A549 (cell line): ENCODE measurements around the gene TMEM61. TPM values are rescaled to one million over a fixed set of nuclear protein-coding genes. Genes with fewer than 3 reads are reported as not detected.
"Not testable (repeated sequence)": the region's sequence is repeated elsewhere in the genome, so short reads cannot be mapped to it uniquely, and the experiment has no call there.

Experiments used
- ATAC-seq, 2 experiments: fragments of 200-7000 bp in 1 of 2; fragments of >200 bp in 1 of 2; cut with Nextera tagmentation in 1 of 2; cut with Tn5 transposase in 1 of 2; 3 replicates each; pipeline versions ENCODE4 v1.8.0 to v1.9.1; 2018 to 2020; ENCODE audit warnings: mild to moderate bottlenecking in 1 of 2, moderate library complexity in 1 of 2
- CTCF ChIA-PET: fragments of 300-600 bp; sonication (Branson Sonifier 250); formaldehyde crosslinking; extraction: SDS; loops from one replicate; lab custom pipeline; 2021; ENCODE audit warnings: antibody characterized with exemption, inconsistent platforms; lab: Yijun Ruan, JAX
- POLR2A ChIA-PET: fragments of 350-600 bp; formaldehyde crosslinking; extraction: SDS; loops from one replicate; lab custom pipeline; 2021; ENCODE audit warnings: antibody characterized with exemption, inconsistent platforms; lab: Yijun Ruan, JAX
- DNase-seq, 2 experiments: peaks; one replicate each; pipeline versions ENCODE4 v3.0.0 to v3.0.0-alpha.2; 2011 to 2016; ENCODE audit warnings: low read depth in 1 of 2, low spot score in 1 of 2
- FAIRE-seq: peaks from 2 replicates; lab custom pipeline; 2011; peaks lifted over from hg19 to GRCh38; lab: Jason Lieb, UNC
- H3K27ac ChIP-seq, 2 experiments: fragments of >200 bp; sonication (Bioruptor Twin); formaldehyde crosslinking; 3 replicates each; pipeline ENCODE4 v1.5.1; 2016 to 2017
- H3K4me1 ChIP-seq: fragments of >200 bp; sonication (Bioruptor Twin); formaldehyde crosslinking; 3 replicates; pipeline ENCODE4 v1.6.1; 2016
- H3K4me2 ChIP-seq: fragments of >200 bp; sonication (Bioruptor Twin); formaldehyde crosslinking; 3 replicates; pipeline ENCODE4 v1.6.1; 2016
- H3K4me3 ChIP-seq: fragments of >200 bp; sonication (Bioruptor Twin); formaldehyde crosslinking; 3 replicates; pipeline ENCODE4 v1.5.1; 2016
- H3K9me3 ChIP-seq: fragments of >200 bp; sonication (Bioruptor Twin); formaldehyde crosslinking; 3 replicates; pipeline ENCODE4 v1.6.1; 2016
- CHD4 ChIP-seq: fragments of 200-600 bp; sonication (generic); IDR thresholded peaks from 2 replicates; pipeline ENCODE4 v1.6.1; 2016; ENCODE audit warnings: antibody characterized with exemption, mild to moderate bottlenecking, borderline replicate concordance
- CTCF ChIP-seq: fragments of >200 bp; sonication (Bioruptor Twin); formaldehyde crosslinking; IDR thresholded peaks from 3 replicates; pipeline ENCODE4 v1.5.1; 2016
- EHF ChIP-seq: fragments of 250-450 bp; sonication (Bioruptor Pico); IDR thresholded peaks from 2 replicates; pipeline ENCODE4 v1.5.0; 2020; ENCODE audit warnings: mild to moderate bottlenecking
- EHMT2 ChIP-seq: fragments of 200-600 bp; sonication (generic); IDR thresholded peaks from 2 replicates; pipeline ENCODE4 v1.6.1; 2016; ENCODE audit warnings: antibody characterized with exemption, low read depth, mild to moderate bottlenecking, moderate library complexity
- FOXS1 ChIP-seq: fragments of 250-450 bp; sonication (Bioruptor Pico); IDR thresholded peaks from 2 replicates; pipeline ENCODE4 v1.5.0; 2020; ENCODE audit warnings: mild to moderate bottlenecking, moderate library complexity
- HOXA7 ChIP-seq: fragments of 250-450 bp; sonication (Bioruptor Pico); IDR thresholded peaks from 2 replicates; pipeline ENCODE4 v1.5.0; 2020; ENCODE audit warnings: mild to moderate bottlenecking, moderate library complexity
- HOXB13 ChIP-seq: fragments of 250-450 bp; sonication (Bioruptor Pico); IDR thresholded peaks from 2 replicates; pipeline ENCODE4 v1.5.0; 2020; ENCODE audit warnings: low read depth, mild to moderate bottlenecking, moderate library complexity
- JUNB ChIP-seq: fragments of >200 bp; sonication (Bioruptor Twin); formaldehyde crosslinking; IDR thresholded peaks from 2 replicates; pipeline ENCODE4 v1.6.1; 2016
- KDM5A ChIP-seq: fragments of 200-600 bp; sonication (generic); IDR thresholded peaks from 2 replicates; pipeline ENCODE4 v1.6.1; 2016; ENCODE audit warnings: antibody characterized with exemption, mild to moderate bottlenecking
- NPAS2 ChIP-seq: fragments of 250-450 bp; sonication (Bioruptor Pico); IDR thresholded peaks from 2 replicates; pipeline ENCODE4 v1.8.0; 2022; ENCODE audit warnings: mild to moderate bottlenecking, moderate library complexity, borderline replicate concordance
- PBX3 ChIP-seq: IDR thresholded peaks from 2 replicates; pipeline ENCODE4 v1.6.1; 2012
- RAD21 ChIP-seq, 2 experiments: fragments of >200 bp in 1 of 2; sonication (Bioruptor Twin) in 1 of 2; formaldehyde crosslinking in 1 of 2; IDR thresholded peaks in 1 of 2; conservative IDR thresholded peaks in 1 of 2; 2 replicates in 1 of 2; 3 replicates in 1 of 2; pipeline ENCODE4 v1.6.1; 2012 to 2018; ENCODE audit warnings: inconsistent platforms in 1 of 2
- RNF2 ChIP-seq: fragments of 200-600 bp; sonication (generic); IDR thresholded peaks from 2 replicates; pipeline ENCODE4 v1.6.1; 2016; ENCODE audit warnings: low read depth, mild to moderate bottlenecking, antibody characterized with exemption, moderate library complexity, borderline replicate concordance
- SMC3 ChIP-seq: fragments of >200 bp; sonication (Bioruptor Twin); formaldehyde crosslinking; IDR thresholded peaks from 3 replicates; pipeline ENCODE4 v1.6.1; 2018; ENCODE audit warnings: inconsistent platforms
- TFCP2L1 ChIP-seq: fragments of 250-450 bp; sonication (Bioruptor Pico); IDR thresholded peaks from 2 replicates; pipeline ENCODE4 v1.5.0; 2021; ENCODE audit warnings: mild to moderate bottlenecking
- USF2 ChIP-seq: fragments of 450-650 bp; IDR thresholded peaks from 2 replicates; pipeline ENCODE4 v1.6.1; 2014; ENCODE audit warnings: antibody characterized with exemption
- ZFP36 ChIP-seq: fragments of 450-650 bp; IDR thresholded peaks from 2 replicates; pipeline ENCODE4 v1.6.1; 2014; ENCODE audit warnings: borderline replicate concordance; ENCODE audit not compliant: partially characterized antibody
- ZNF302 ChIP-seq: fragments of 250-450 bp; sonication (Bioruptor Pico); IDR thresholded peaks from 2 replicates; pipeline ENCODE4 v1.9.0; 2021; ENCODE audit warnings: inconsistent platforms, mild to moderate bottlenecking, moderate library complexity
- WGBS: methylation state at CpG from one replicate; pipeline ENCODE4 v1.1.6; 2017; ENCODE audit errors: missing lambda C conversion rate; 5-methylcytosine and 5-hydroxymethylcytosine counted together
- polyA plus RNA-seq, 4 experiments: library from polyadenylated mRNA; depleted of rRNA in 3 of 4; stranded (reverse); fragments of >200 nt; fragmentation: RNase III in 1 of 4; extraction: RNeasy Plus Mini Kit Qiagen cat#74134 plus additional on column Dnase treatment in 1 of 4; gene quantifications; 2 replicates in 3 of 4; 3 replicates in 1 of 4; pipeline ENCODE4 v1.2.3, GENCODE V29; 2011 to 2017
- TF ChIP-seq, protein P1 (sequence below): fragments of 150-350 bp; IDR thresholded peaks from 2 replicates; pipeline ENCODE4 v1.6.1; 2014; ENCODE audit warnings: low read depth, mild to moderate bottlenecking, low read length

The TMEM61 gene
- polyA plus RNA-seq, 2 of the 4 experiments (the other 2 are of a cell fraction): 0.06 to 0.10 TPM

DNA sequence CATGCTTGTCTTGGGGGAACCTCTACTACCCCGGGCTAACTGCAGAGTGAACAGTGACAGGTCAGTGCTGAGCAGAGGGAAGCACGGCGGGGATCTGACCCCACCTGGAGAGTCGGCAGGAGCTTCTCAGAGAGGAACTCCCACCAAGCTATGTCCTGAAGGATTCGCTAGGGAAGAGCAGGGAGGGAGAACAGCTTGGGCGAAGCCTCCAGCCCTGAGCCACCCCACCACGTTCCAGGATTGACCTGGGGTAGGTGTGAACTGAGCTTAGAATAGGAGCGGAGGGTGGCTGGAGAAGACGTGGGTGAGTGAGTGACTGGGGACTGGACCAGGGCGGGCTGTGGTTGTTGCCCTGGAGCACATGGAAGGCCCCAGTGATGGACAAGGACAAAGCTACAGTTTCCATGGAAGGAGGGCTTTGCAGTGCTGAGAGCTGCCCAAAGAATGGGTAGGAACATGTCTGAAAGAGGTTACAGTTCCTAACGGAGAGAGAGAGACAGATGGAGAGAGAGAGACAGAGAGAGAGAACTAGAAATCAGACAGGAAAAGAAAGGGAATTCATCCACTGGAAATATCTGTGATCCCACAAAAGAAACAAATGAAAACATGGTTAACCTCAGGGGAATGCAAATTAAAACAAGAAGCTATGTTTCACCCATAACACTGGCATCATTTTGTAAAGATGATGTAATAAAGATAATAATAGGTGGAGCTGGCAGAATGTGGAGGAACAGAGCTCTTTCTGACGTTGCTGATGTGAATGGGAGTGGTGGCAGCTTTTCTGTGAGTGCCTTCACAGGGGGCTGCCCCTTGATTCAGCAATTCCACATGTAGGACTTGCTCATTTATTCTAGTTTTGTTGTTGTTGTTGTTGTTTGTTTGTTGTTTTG is 35.5 kb downstream of the TMEM61 start:
- ChIA-PET POLR2A (no interaction called here), CTCF (interaction anchor here (1.1 to 4.2 kb wide), 6 partner anchors 9 to 71 kb away, joined by 4 to 17 read pairs (median 8); no protein-coding TSS in a partner anchor)
- no peaks in the 10 kb centered on the region for H3K4me1 ChIP-seq
- TF ChIP-seq NPAS2 (CRISPR knock-in tag) (no peak), KDM5A (no peak), ZNF302 (CRISPR knock-in tag) (no peak), RNF2 (no peak), CHD4 (no peak), HOXA7 (no peak), PBX3 (no peak), FOXS1 (CRISPR knock-in tag) (no peak), EHMT2 (no peak), CTCF (no peak)
- H3K4me2 ChIP-seq: no peak overlapping the region
- DNase-seq (no peak), FAIRE-seq (no peak), ATAC-seq (0 out of 6 replicates have a peak, but pooled peaks of 1 of the 2 experiments have one; percentile 23)
- H3K4me3 ChIP-seq: no peak overlapping the region
- H3K27ac ChIP-seq: no peak overlapping the region
- 51% methylated on average over 11 of the region's 12 CpGs for WGBS
- H3K9me3 ChIP-seq: no peaks in the 10 kb centered on the region

DNA sequence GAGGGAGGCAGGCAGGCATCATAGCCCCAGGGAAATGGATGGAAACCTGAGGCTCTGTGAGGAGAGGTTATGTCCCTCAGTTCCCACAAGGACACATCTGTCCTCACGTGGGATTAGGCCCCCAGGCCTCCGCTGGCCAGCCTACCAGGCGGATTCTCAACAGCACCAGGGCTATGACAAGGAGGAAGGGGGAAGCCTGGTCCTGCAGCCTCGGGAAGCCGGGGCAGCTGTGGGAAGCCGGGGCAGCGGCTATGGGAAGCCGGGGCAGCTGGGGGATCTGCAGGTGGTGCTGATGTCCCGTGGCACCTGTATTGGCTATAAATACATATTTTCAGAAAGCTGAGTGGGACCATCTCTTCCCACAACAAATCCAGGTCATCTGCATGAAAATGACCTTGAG is 38.0 kb downstream of the TMEM61 start:
- Histone ChIP-seq H3K9me3 (no peaks in the 10 kb centered on the region), H3K4me3 (no peak overlapping the region), H3K4me1 (no peaks in the 10 kb centered on the region), H3K27ac (no peak overlapping the region), H3K4me2 (no peak overlapping the region)
- ChIA-PET POLR2A (no interaction called here), CTCF (interaction anchor here (0.6 to 2.9 kb wide), 5 partner anchors 22 to 89 kb away, joined by 3 to 16 read pairs (median 8); no protein-coding TSS in a partner anchor)
- ATAC-seq (no peak), DNase-seq (no peak), FAIRE-seq (no peak)
- WGBS: 71% methylated on average over 7 of the region's 9 CpGs
- TF ChIP-seq EHF (CRISPR knock-in tag) (no peak), USF2 (no peak), JUNB (no peak), TFCP2L1 (CRISPR knock-in tag) (no peak)
- TF ChIP-seq, all 56 proteins: peak for 0

GRCh38 chr1:55021942-55022546 is 41.6 kb downstream of the TMEM61 start:
- WGBS: 48% methylated on average over 13 of the region's 15 CpGs
- no peaks in the 10 kb centered on the region for H3K4me1 ChIP-seq
- ChIA-PET CTCF (interaction anchor here (0.6 to 3.3 kb wide), 34 partner anchors 8 to 1162 kb away, joined by 3 to 41 read pairs (median 4); no protein-coding TSS in a partner anchor), POLR2A (interaction anchor here (1.1 kb wide), 1 partner anchor 72 kb away, joined by 8 read pairs; no protein-coding TSS in a partner anchor)
- no peaks in the 10 kb centered on the region for H3K9me3 ChIP-seq
- H3K27ac ChIP-seq: peak overlapping the region; percentile 50 to 81; a peak in 4 of 6 replicates
- FAIRE-seq: no peak
- peak; percentile 83 to 87 for DNase-seq
- no peak overlapping the region for H3K4me2 ChIP-seq
- TF ChIP-seq CTCF: peak; percentile 79
- peak; percentile 67 for TF ChIP-seq SMC3
- no peak for TF ChIP-seq CHD4
- TF ChIP-seq KDM5A: no peak
- no peak for TF ChIP-seq HOXB13 (CRISPR knock-in tag)
- peak; percentile 77 for TF ChIP-seq RAD21 (conservative IDR thresholded peaks at IDR 0.05 in 1 of 2, IDR thresholded peaks at IDR 0.05 in 1 of 2)
- TF ChIP-seq ZFP36: peak; percentile 96
- TF ChIP-seq, protein P1, sequence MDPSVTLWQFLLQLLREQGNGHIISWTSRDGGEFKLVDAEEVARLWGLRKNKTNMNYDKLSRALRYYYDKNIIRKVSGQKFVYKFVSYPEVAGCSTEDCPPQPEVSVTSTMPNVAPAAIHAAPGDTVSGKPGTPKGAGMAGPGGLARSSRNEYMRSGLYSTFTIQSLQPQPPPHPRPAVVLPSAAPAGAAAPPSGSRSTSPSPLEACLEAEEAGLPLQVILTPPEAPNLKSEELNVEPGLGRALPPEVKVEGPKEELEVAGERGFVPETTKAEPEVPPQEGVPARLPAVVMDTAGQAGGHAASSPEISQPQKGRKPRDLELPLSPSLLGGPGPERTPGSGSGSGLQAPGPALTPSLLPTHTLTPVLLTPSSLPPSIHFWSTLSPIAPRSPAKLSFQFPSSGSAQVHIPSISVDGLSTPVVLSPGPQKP: no peak
- ATAC-seq: peak; percentile 99 to 100
- no peak overlapping the region for H3K4me3 ChIP-seq

- DNase-seq, H3K27ac ChIP-seq, FAIRE-seq, CTCF ChIA-PET, ATAC-seq, H3K9me3 ChIP-seq, H3K4me1 ChIP-seq, H3K4me2 ChIP-seq, H3K4me3 ChIP-seq, POLR2A ChIA-PET: not testable (repeated sequence)
- WGBS: 82% methylated on average over 10 of the region's 10 CpGs
Observed at GRCh38 chr1:55024163-55024562, 43.7 kb downstream of the TMEM61 start.
